HG02973 (cell line): ENCODE results near the gene ARID3A.

Experiments used
- ATAC-seq: cut with Tn5 transposase; IDR thresholded peaks from one replicate; pipeline ENCODE4 v1.9.1; 2021; ENCODE audit warnings: moderate library complexity; ENCODE audit not compliant: unreplicated experiment

The ARID3A gene

GRCh38 chr19:984165-984967, 58.5 kb downstream of the ARID3A start, which contains the start of gene WDR18:
TSS of gene WDR18 (plus strand) at chr19:984345. CDS start at chr19:984354, 9 bp downstream.
- ATAC-seq: peak; percentile 72

- no peak for ATAC-seq
These were observed 60.2 kb downstream of the ARID3A start for GRCh38 chr19:986083-986482.

- ATAC-seq: no peak
These were observed 62.2 kb downstream of the ARID3A start for GRCh38 chr19:988081-988480.

GRCh38 chr19:988510-988909, 62.7 kb downstream of the ARID3A start:
- no peak for ATAC-seq

- ATAC-seq: no peak
These were observed 63.7 kb downstream of the ARID3A start for GRCh38 chr19:989381-990081.

- ATAC-seq: no peak
These were observed 64.3 kb downstream of the ARID3A start for GRCh38 chr19:990119-990571.

GRCh38 chr19:990746-991145, 64.9 kb downstream of the ARID3A start:
- no peak for ATAC-seq

GRCh38 chr19:991174-991931, 65.5 kb downstream of the ARID3A start:
- no peak for ATAC-seq

- ATAC-seq: no peak
These were observed 66.3 kb downstream of the ARID3A start for GRCh38 chr19:991932-992669.

- no peak for ATAC-seq
These were observed 66.8 kb downstream of the ARID3A start for GRCh38 chr19:992670-993055.

- no peak for ATAC-seq
These were observed 67.6 kb downstream of the ARID3A start for GRCh38 chr19:993361-993830.

- no peak for ATAC-seq
These were observed 68.1 kb downstream of the ARID3A start for GRCh38 chr19:993831-994393.

GRCh38 chr19:994516-994915, 68.7 kb downstream of the ARID3A start:
- no peak for ATAC-seq

- no peak for ATAC-seq
These were observed 69.4 kb downstream of the ARID3A start for GRCh38 chr19:995051-995827.

GRCh38 chr19:996051-996838, 70.4 kb downstream of the ARID3A start:
- no peak for ATAC-seq

- ATAC-seq: no peak
These were observed 72.2 kb downstream of the ARID3A start for GRCh38 chr19:998064-998463.

- no peak for ATAC-seq
These were observed 73.5 kb downstream of the ARID3A start for GRCh38 chr19:999379-999719.

- no peak for ATAC-seq
These were observed 74.3 kb downstream of the ARID3A start, which contains the start of gene GRIN3B for GRCh38 chr19:1000095-1000494. TSS of gene GRIN3B (plus strand) at chr19:1000419. CDS start at chr19:1000438, 19 bp downstream.
